IMR-90 (cell line): ENCODE results near the gene PITPNB. TPM values are rescaled to one million over a fixed set of nuclear protein-coding genes. Genes with fewer than 3 reads are reported as not detected.

Experiments
- ATAC-seq: fragments of 200-7000 bp; cut with Tn5 transposase; 2 replicates; pipeline ENCODE4 v1.9.1; 2020; ENCODE audit warnings: low read depth, mild to moderate bottlenecking, moderate library complexity
- BruUV-seq: library from RNA; stranded (reverse); fragments of 400-500 nt; replicated peaks from 2 replicates; lab custom pipeline; 2021; lab: Mats Ljungman, UMichigan
- CTCF ChIA-PET: fragments of 300-600 bp; formaldehyde crosslinking; extraction: SDS; loops from one replicate; lab custom pipeline; 2021; ENCODE audit warnings: antibody characterized with exemption; lab: Yijun Ruan, JAX
- POLR2A ChIA-PET: fragments of 300-600 bp; sonication (Branson Sonifier 250); formaldehyde crosslinking; loops from one replicate; lab custom pipeline; 2022; ENCODE audit warnings: antibody characterized with exemption; ENCODE audit not compliant: unreplicated experiment; lab: Charles Lee
- DNase-seq: peaks from one replicate; pipeline ENCODE4 v3.0.0; 2013
- H2AFZ ChIP-seq: replicated peaks from 2 replicates; pipeline ENCODE3; 2013; ENCODE audit warnings: low read length, mild to moderate bottlenecking; ENCODE audit not compliant: poor library complexity
- H2AK5ac ChIP-seq: 2 replicates; pipeline ENCODE4 v1.6.1; 2013; ENCODE audit warnings: low read depth, low read length, inconsistent platforms
- H2AK9ac ChIP-seq: replicated peaks from 2 replicates; pipeline ENCODE3; 2013; ENCODE audit warnings: mild to moderate bottlenecking, low read depth, low read length, moderate library complexity; ENCODE audit not compliant: poor library complexity
- H2BK120ac ChIP-seq: 2 replicates; pipeline ENCODE4 v1.6.1; 2013; ENCODE audit warnings: low read depth, low read length, inconsistent platforms
- H2BK15ac ChIP-seq: 3 replicates; pipeline ENCODE4 v1.6.1; 2013; ENCODE audit warnings: low read depth, low read length, inconsistent platforms
- H2BK20ac ChIP-seq: 2 replicates; pipeline ENCODE4 v1.6.1; 2013; ENCODE audit warnings: low read depth, mild to moderate bottlenecking, inconsistent platforms, low read length, moderate library complexity
- H2BK5ac ChIP-seq: 2 replicates; pipeline ENCODE4 v1.6.1; 2013; ENCODE audit warnings: mild to moderate bottlenecking, low read depth, low read length, inconsistent platforms; ENCODE audit not compliant: poor library complexity, severe bottlenecking
- H3K14ac ChIP-seq: replicated peaks from 2 replicates; pipeline ENCODE4 v1.6.1; 2013; ENCODE audit warnings: low read depth, low read length, inconsistent platforms
- H3K18ac ChIP-seq: 2 replicates; pipeline ENCODE4 v1.6.1; 2013; ENCODE audit warnings: low read depth, low read length, control low read depth
- H3K23ac ChIP-seq: 2 replicates; pipeline ENCODE4 v1.6.1; 2013; ENCODE audit warnings: low read depth, low read length, inconsistent platforms
- H3K27ac ChIP-seq: 2 replicates; pipeline ENCODE4 v1.5.1; 2013; ENCODE audit warnings: mild to moderate bottlenecking, control low read depth, low read length; ENCODE audit not compliant: insufficient read depth
- H3K27me3 ChIP-seq: 2 replicates; pipeline ENCODE4 v1.6.1; 2013; ENCODE audit warnings: low read length; ENCODE audit not compliant: control insufficient read depth, insufficient read depth
- H3K36me3 ChIP-seq: 2 replicates; pipeline ENCODE4 v1.6.1; 2013; ENCODE audit warnings: low read length, mixed read lengths; ENCODE audit not compliant: control insufficient read depth, insufficient read depth
- H3K4ac ChIP-seq: 2 replicates; pipeline ENCODE4 v1.6.1; 2013; ENCODE audit warnings: low read depth, low read length, inconsistent platforms
- H3K4me1 ChIP-seq: 2 replicates; pipeline ENCODE4 v1.6.1; 2013; ENCODE audit warnings: low read length, mixed read lengths; ENCODE audit not compliant: control insufficient read depth, insufficient read depth
- H3K4me2 ChIP-seq: 2 replicates; pipeline ENCODE4 v1.6.1; 2013; ENCODE audit warnings: low read depth, mild to moderate bottlenecking, control low read depth, low read length, moderate library complexity
- H3K4me3 ChIP-seq: 2 replicates; pipeline ENCODE4 v1.5.1; 2013; ENCODE audit warnings: low read depth, mild to moderate bottlenecking, control low read depth, low read length, moderate library complexity; ENCODE audit not compliant: insufficient read depth
- H3K56ac ChIP-seq: 2 replicates; pipeline ENCODE4 v1.6.1; 2013; ENCODE audit warnings: low read length, inconsistent platforms; ENCODE audit not compliant: insufficient read depth; ENCODE audit errors: extremely low read depth
- H3K79me1 ChIP-seq, 2 experiments: 2 replicates each; pipeline ENCODE4 v1.6.1; 2013; ENCODE audit warnings: low read length in 2 of 2, inconsistent platforms in 1 of 2, low read depth in 1 of 2
- H3K9ac ChIP-seq: 2 replicates; pipeline ENCODE4 v1.6.1; 2013; ENCODE audit warnings: low read depth, low read length, control low read depth
- H3K9me1 ChIP-seq: 2 replicates; pipeline ENCODE4 v1.6.1; 2013; ENCODE audit warnings: low read length, inconsistent platforms; ENCODE audit not compliant: insufficient read depth
- H3K9me3 ChIP-seq: 2 replicates; pipeline ENCODE4 v1.6.1; 2013; ENCODE audit warnings: low read length; ENCODE audit not compliant: control insufficient read depth, insufficient read depth
- H4K20me1 ChIP-seq: 2 replicates; pipeline ENCODE4 v1.6.1; 2013; ENCODE audit warnings: low read length, inconsistent platforms; ENCODE audit not compliant: insufficient read depth
- H4K5ac ChIP-seq: 2 replicates; pipeline ENCODE4 v1.6.1; 2013; ENCODE audit warnings: mild to moderate bottlenecking, low read depth, low read length, control low read depth
- H4K8ac ChIP-seq, 2 experiments: 2 replicates each; pipeline ENCODE4 v1.6.1; 2013; ENCODE audit warnings: low read depth in 2 of 2, low read length in 2 of 2, control low read depth in 1 of 2, inconsistent platforms in 1 of 2
- H4K91ac ChIP-seq: 2 replicates; pipeline ENCODE4 v1.6.1; 2013; ENCODE audit warnings: low read depth, low read length, inconsistent platforms; ENCODE audit not compliant: insufficient read depth
- CEBPB ChIP-seq: IDR thresholded peaks from 2 replicates; pipeline ENCODE4 v1.6.1; 2012; ENCODE audit warnings: low read depth, low read length, improper control_type of control experiment
- CTCF ChIP-seq: conservative IDR thresholded peaks from 2 replicates; pipeline ENCODE4 v1.5.1; 2012; ENCODE audit warnings: mild to moderate bottlenecking, low read depth, low read length, improper control_type of control experiment
- MAZ ChIP-seq: IDR thresholded peaks from 2 replicates; pipeline ENCODE4 v1.6.1; 2012; ENCODE audit warnings: low read depth, mild to moderate bottlenecking, low read length, improper control_type of control experiment, moderate library complexity, borderline replicate concordance
- WGBS, 2 experiments: methylation state at CpG; one replicate each; pipeline versions ENCODE4 v1.1.5 to v1.1.7; 2013; ENCODE audit warnings: missing lambda C conversion rate in 2 of 2; ENCODE audit not compliant: insufficient read length in 1 of 2; ENCODE audit errors: extremely low coverage in 2 of 2; 5-methylcytosine and 5-hydroxymethylcytosine counted together
- dilution Hi-C: fragments of 300-500 bp; cut with HindIII; formaldehyde crosslinking; loops from one replicate; pipeline ENCODE4 v1.14.3; 2018; ENCODE audit warnings: low sequenced_read_pairs; ENCODE audit not compliant: unreplicated experiment
- in situ Hi-C: fragments of 300-500 bp; cut with MboI; formaldehyde crosslinking; loops from 3 replicates; pipeline ENCODE4 v1.14.3; 2019; ENCODE audit warnings: low sequenced_read_pairs, inconsistent platforms, mixed read lengths
- intact Hi-C: fragments of 100-400 bp; cut with micrococcal nuclease; formaldehyde crosslinking; loops from 2 replicates; pipeline ENCODE4 v1.10.0; 2022
- polyA plus RNA-seq, 3 experiments: library from polyadenylated mRNA; depleted of rRNA; stranded (reverse); fragments of >200 nt; gene quantifications; 2 replicates each; pipeline ENCODE4 v1.2.3, GENCODE V29; 2012; ENCODE audit warnings: low replicate concordance in 1 of 3
- total RNA-seq: library from RNA; depleted of rRNA; stranded (reverse); fragments of >200 nt; gene quantifications from 2 replicates; pipeline ENCODE4 v1.2.3, GENCODE V29; 2012

Gene PITPNB
- total and polyA plus RNA-seq, 2 of the 4 experiments (the other 2 are of a cell fraction): 19.7 to 54.5 TPM

GRCh38 chr22:27871306-27872014 is 47.6 kb downstream of the PITPNB start:
- dilution Hi-C loops: no loop called here
- peaks cover 12% of the 10 kb centered on the region for H3K9me1 ChIP-seq
- TF ChIP-seq CEBPB (no peak), MAZ (no peak), CTCF (no peak)

More at GRCh38 chr22:27871306-27872014, 47.6 kb downstream of the PITPNB start:
- no peak overlapping the region for H3K18ac ChIP-seq
- H3K36me3 ChIP-seq: peaks cover 17% of the 10 kb centered on the region
- ATAC-seq: no peak
- no peaks in the 10 kb centered on the region for H3K9me3 ChIP-seq
- H2AFZ ChIP-seq: no peak overlapping the region
- H3K4ac ChIP-seq: no peak overlapping the region
- BruUV-seq: no TSS peak
- H2AK9ac ChIP-seq: no peak overlapping the region
- no peak overlapping the region for H3K23ac ChIP-seq
- peaks cover 3% of the 10 kb centered on the region for H4K20me1 ChIP-seq
- peak overlapping the region; percentile 13 for H2BK5ac ChIP-seq
- H3K79me1 ChIP-seq: peaks cover 51 to 73% of the 10 kb centered on the region in 2 experiments
- H2BK120ac ChIP-seq: no peak overlapping the region
- H3K14ac ChIP-seq: no peak overlapping the region
- no peak for DNase-seq
- H2AK5ac ChIP-seq: no peak overlapping the region
- no peak overlapping the region for H3K56ac ChIP-seq
- in situ Hi-C loops: no loop called here
- H3K9ac ChIP-seq: no peak overlapping the region
- no peak overlapping the region for H3K27ac ChIP-seq
- H2BK20ac ChIP-seq: no peak overlapping the region
- no peak overlapping the region for H3K4me3 ChIP-seq
- no peaks in the 10 kb centered on the region for H3K27me3 ChIP-seq
- ChIA-PET CTCF (interaction anchor here (0.5 to 1.8 kb wide), 2 partner anchors 9 to 622 kb away, joined by 3 to 8 read pairs; no protein-coding TSS in a partner anchor), POLR2A (no interaction called here)
- peaks cover 26% of the 10 kb centered on the region for H3K4me1 ChIP-seq
- H4K5ac ChIP-seq: no peak overlapping the region
- H4K91ac ChIP-seq: no peak overlapping the region
- no peak overlapping the region for H2BK15ac ChIP-seq
- intact Hi-C loops: no loop called here
- no peak overlapping the region for H3K4me2 ChIP-seq
- WGBS, 2 experiments: 100% methylated on average over 1 of the region's 2 CpGs; no CpG with 5 or more reads in 1 of the 2 experiments
- H4K8ac ChIP-seq: 0 out of 4 replicates have a peak overlapping the region, but pooled peaks of 1 of the 2 experiments have one; percentile 53
